GM21737 (cell line): ENCODE measurements around the gene JAML.
"Not testable (repeated sequence)": the region's sequence is repeated elsewhere in the genome, so short reads cannot be mapped to it uniquely, and the experiment has no call there.

ENCODE experiments used
- ATAC-seq: cut with Tn5 transposase; IDR thresholded peaks from one replicate; pipeline ENCODE4 v1.9.1; 2021; ENCODE audit warnings: mild to moderate bottlenecking, moderate library complexity; ENCODE audit not compliant: unreplicated experiment

JAML gene

DNA sequence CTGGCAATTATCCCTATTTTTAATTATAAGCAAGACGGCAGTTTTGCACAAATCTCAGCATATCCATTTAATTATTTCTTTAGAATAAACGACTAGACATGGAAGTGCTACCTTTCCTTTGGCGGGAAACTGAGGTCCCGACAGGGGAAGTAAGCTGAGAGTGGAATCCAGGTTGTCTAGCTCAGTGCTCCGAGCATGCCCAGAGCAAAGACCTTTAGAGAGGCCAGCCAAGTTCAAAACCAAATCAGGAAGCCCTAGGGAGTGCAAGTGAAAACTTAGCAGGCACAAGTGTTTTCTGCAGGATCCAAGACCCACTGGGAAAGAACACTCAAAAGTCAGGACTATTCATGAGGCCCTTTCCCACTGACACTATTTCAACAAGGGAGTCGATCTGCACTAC is 25.7 kb downstream of the JAML start:
- ATAC-seq = no peak

DNA sequence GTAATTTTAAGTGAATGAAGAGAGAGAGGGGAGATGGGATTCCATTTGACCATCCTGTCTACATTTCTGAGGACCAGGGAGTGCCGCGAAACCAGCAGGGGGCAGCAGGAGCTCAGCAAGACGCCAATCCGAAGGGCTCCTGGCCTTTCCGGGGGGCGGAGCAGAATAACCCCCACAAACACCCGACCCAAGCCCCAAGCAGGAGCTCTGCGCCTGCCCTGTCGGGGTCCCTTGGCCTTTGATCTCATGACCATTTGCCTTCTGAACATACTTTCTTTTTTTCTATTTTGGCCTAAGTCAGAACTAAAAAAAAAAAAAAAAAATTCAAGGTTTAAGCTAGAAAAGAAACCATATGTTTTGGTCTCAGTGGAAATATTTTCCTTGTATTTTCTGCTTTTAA is 26.4 kb downstream of the JAML start:
- ATAC-seq = no peak

DNA sequence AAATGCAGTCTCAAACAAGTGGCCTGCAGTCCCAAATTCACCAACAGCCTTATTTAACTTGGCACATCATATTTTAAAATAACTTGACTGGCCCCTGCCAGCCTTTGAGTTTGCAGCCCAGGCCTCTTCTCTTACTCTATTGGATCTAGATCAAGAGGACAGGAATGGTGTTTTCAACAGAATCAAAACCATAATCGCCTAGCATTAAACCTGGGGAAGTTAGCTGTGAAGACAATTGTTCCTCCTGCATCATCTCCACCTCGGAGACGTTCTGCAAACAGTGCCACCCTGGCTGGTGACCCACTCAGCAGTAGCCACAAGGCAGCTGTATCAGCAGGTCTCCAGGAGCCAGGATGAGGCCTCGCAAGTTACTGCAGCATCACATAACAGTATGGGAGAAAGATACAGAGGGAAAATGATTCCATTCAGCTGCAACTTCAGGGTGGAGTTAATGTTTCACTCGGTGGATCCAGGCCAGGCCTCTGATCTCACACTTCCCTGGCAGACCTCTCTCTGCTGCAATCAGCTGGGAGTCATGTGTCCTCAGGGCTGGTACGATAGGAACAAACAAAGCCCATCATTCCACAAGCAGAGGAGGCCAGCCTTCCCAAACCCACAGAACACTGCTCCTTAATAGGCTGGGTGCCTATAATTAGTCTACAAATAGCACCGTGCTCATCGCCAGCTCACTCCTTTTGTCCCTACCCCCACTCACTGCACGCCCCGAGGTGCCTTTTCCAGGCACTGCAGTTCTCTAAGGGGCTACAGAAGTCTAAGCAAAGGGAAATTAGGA is 29.8 kb downstream of the JAML start:
- no peak for ATAC-seq

DNA sequence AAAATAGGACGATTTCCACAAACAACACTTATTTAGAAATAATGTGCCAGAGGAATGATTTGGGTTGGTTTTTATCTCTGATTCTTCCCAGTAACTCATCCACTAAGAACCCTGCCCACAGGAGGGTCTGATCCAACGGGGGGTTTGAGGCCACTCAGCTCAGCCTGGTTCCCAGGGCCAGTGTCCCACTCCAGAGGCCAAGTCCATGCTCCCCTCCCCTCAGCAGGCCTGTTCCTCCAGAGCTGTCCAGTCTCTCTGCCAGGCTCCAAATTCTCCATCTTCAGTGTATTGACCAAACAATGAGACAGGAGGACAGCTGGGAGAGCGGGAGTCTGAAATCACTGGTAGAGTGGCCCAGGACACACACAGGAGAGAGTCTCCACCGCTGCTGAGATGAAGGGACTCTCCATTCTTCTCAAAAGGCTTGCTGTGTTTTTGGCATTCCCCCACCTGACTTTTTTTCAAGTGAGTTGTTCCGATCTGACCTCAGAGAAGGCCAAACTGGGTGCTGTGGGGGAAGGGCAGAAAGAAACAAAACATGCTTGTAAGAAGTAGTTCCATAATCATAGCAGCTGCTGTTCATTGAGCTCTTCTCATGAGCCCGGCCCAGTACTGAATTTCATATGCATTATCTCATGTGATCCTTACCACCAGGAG is 30.8 kb downstream of the JAML start:
- no peak for ATAC-seq

DNA sequence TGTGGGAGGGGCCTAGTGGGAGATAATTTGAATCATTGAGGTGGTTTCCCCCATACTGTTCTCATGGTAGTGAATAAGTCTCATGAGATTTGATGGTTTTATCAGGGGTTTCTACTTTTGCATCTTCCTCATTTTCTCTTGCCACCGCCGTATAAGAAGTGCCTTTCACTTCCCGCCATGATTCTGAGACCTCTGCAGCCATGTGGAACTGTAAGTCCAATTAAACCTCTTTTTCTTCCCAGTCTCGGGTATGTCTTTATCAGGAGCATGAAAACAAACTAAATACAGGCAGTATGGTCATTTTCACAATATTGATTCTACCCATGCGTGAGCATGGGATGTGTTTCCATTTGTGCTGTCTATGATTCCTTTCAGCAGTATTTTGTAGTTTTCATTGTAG is 32.0 kb downstream of the JAML start:
- ATAC-seq = not testable (repeated sequence)

DNA sequence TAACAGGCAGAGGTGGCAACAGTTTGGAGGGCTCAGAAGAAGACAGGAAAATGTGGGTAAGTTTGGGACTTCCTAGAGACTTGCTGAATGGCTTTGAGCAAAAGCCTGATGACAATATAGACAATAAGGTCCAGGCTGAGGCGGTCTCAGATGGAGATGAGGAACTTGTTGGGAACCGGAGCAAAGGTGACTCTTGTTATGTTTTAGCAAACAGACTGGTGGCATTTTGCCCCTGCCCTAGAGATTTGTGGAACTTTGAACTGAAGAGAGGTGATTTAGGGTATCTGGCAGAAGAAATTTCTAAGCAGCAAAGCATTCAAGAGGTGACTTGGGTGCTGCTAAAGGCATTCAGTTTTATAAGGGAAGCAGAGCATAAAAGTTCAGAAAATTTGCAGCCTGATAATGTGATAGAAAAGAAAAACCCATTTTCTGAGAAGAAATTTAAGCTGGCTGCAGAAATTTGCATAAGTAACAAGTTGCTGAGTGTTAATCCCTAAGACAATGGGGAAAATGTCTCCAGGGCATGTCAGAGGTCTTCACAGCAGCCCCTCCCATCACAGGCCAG is 33.8 kb downstream of the JAML start:
- ATAC-seq = not testable (repeated sequence)

DNA sequence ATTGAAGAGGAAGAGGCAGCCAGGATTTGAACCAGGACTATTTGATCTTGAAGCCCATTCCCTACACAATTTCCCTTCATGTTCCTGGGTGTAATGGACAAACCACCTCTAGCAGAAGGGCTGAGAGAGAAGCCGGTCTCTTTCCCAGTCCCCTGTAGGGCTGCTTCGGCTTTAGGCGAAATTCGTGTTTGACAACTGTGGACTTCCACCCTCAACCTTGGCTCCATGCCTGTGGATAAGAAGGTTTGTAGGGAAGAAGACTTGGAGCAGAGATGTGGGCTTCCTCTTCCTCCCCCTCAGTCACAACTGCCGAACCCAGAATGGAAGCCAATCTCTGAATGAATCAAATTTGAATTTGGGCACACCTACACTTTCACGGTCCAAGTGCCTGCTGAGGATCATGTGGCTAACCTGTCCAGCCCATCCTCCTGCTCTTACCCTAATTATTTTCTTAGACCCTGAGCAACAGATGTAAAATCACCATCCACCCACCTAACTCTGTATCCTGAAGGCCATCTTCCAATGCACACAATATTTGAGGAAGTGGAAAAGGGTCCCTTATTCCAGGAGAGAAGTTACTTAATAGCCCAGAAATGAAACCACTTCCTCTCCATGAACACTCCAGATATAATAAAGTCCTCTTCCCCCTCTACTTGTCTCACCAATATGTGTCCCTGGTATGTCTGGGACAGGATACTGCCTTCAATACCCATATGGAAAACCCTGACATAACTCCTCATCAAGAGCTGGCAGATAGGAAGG is 38.3 kb downstream of the JAML start:
- ATAC-seq = no peak

DNA sequence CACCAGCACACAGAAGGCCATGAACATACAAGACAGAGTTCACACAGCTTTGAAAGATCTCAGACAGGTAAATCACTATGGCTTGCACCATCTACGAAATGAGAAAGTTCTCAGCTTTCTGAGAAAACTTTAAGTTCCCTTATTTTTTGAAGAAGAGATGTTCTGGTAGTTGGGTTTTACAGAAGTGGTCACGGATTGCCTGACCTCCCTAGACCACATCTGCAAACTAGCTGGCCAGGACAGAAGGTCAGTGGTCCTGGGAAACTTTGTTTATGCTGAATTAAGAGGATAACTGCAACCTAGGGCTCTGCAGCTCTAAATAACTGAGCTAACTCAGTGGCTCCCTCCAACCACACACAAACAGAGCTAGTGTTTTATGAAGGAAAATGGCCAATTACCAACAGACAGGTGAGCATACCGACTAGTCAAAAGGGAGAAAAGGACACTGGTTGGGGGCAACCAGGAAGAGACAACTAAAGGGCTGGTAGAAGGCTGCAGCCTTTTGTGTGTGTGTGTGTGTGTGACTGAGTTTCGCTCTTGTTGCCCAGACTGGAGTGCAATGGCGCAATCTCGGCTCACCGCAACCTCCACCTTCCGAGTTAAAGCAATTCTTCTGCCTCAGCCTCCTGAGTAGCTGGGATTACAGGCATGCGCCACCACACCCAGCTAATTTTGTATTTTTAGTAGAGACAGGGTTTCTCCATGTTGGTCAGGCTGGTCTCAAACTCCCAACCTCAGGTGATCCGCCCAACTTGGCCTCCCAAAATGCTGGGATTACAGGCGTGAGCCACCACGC is 39.8 kb downstream of the JAML start:
- no peak for ATAC-seq

DNA sequence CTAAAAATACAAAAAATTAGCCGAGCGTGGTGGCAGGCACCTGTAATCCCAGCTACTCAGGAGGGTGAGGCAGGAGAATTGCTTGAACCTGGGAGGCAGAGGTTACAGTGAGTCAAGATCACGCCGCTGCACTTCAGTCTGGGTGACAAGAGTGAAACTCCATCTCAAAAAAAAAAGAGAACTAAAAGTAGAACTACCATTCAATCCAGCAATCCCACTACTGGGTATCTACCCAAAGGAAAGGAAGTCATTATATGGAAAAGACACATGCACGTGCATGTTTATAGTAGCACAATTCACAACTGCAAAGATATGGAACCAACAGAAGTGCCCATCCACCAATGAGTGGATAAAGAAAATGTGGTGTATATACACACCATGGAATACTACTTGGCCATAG is 41.1 kb downstream of the JAML start:
- not testable (repeated sequence) for ATAC-seq

DNA sequence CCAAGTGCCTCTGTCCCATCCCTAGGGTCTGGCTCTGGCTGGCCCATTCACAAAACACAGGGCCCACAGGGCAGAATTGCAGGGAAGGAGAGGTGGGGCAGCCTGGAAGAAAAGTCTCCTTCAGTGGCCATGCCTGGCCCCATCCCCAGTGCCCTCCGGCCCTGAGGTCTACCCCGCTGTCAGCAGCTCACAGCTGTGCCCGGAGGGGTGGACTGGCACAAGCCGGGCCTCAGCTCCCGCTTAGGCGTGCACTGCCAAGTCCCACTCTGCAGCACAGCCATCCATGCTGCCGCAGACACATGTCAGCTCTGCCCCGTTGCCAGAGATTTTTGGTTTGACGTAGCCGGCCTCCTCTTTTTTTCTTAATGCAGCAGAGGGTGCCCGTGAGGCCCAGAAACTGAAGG is 44.5 kb downstream of the JAML start:
- ATAC-seq = no peak

DNA sequence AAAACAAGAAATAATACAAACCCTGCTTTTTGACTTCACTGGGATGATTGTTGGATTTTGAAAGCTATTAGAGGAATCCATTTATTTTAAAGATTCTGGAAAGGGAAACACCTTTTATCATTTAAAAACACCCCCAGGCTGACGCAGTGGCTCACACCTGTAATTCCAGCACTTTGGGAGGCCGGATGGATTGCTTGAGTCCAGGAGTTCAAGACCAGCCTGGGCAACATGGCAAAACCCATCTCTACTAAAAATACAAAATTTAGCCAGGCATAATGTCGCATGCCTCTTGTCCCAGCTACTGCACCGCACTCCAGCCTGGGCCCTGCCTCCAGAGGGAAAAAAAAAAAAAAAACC is 48.1 kb downstream of the JAML start:
- ATAC-seq = no peak

DNA sequence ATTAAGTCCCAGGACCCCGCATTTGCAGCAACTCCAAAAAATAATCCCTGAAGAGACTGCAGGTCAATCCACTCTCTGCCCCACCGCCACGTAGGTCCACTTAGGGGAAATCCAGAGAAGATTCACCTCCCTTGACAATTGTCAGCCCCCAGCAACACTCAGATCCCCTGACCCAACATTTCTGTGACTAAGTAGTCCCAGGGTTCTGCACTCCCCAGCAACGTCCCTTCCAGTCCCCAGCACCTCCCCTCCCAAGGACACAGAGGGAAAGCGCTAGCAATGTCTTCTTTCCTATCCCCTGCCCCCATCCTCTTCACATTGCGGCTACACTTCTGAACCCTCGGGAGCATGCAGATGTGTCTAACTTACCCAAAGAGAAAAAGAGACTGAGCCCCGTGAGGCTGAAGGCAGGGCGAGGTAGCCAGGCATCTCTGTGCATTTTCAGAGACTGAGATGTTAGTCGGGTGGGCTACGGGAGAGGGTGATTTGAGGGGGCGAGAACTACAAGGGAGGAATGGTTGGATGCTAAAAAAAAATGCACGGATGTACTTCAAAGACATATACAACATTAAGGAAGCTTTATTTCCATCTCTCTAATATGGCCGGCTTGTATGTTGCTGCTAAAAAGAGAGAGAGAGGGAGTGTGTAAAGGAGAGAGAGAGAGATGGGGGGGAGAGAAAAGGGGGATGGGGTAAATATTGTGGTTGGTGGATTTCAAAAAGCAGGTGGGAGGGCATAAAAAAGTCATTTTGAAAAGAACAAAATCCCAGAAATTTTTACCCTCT is 48.6 kb downstream of the JAML start, which contains the start of gene SCN2B:
Gene SCN2B, minus strand, starts transcription at position 647 of the 785 bp plus-strand sequence. Its CDS starts 208 bp downstream, at position 439.
- ATAC-seq = no peak

DNA sequence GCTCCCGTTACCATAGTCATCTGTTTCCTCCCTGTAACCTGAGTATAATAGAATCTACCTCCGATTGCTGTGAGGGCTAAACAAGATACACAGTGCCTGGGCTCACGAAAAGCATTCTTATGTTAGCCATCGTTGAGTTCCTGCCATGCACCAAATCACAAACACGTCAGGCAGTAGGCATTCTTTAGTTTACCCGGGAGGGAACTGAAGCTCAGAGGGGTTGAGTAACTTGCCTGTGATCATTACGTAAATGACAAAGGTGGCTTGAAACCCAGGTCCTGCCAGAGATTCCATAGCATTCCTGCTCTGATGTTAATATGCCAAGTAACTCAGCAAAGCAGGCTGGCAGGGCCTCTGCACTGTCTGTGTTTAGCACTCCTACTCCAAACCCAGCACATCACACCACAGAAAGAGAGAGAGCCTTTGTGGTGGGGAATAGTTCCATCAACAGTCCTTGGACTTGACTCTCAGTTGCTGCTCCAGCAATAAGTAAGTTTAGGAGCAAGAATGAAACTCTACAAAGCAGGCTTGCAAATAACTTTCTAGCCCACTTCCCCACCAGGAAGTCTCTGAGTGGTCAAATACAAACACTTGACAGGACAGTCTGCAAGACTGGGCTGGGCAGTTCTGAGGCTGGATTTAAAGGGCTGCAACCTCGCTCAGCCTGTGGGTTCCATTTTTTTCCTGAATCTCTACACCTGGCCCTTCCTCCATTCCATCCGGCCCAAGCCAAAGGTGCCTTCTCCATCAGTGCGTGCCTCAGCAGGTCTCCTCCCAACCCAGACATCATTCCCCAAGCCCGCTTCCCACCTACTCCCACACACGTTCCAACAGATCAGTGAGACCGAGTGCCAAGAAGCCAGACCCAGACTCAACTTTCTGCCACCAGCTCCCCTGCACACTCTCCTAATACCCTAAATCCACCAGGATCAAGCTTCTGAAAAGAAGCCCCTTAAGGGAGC is 49.5 kb downstream of the JAML start:
- no peak for ATAC-seq

DNA sequence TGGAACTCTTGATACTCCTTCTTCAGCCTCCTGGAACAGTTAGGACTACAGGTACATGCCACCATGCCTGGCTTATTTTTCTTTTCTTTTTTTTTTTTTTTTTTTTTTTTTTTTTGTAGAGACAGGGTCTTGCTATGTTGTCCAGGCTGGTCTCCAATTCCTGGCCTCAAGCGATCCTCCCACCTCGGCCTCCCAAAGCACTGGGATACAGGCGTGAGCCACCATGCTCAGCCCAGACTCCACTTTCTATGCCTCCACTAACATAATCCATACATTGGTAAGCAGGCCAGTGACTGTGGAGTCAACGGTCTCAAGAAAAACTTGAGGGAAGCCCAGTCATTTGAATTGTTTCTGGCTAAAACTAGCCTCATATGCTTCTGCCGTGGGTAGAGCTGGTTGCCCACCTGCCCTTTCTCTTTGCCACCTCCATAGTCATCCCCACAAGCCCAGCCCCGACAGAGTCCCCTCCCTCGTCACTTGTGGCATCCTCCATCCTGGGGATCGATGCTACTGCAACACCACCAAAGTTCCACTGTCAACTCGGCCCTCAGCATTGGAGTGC is 50.7 kb downstream of the JAML start:
- no peak for ATAC-seq

DNA sequence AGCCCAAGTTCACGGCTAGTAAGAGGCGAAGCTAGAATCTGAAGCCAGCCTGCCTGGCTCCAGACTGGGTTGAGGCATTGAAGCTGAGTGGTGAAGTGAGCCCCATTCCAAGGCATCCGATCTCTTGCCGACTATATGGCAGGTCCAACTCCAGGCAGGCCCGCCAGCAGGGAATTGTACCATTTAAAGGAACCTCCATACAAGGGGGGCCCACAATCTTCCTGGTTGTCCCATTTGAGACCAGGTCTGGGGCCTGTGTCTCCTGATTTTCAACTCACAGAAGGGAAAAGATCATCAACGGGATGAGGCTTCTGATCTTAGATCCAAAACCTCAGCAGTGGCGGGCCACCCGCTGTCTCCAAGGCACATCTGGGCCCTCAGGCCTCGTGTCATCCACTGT is 52.5 kb downstream of the JAML start:
- ATAC-seq = no peak

DNA sequence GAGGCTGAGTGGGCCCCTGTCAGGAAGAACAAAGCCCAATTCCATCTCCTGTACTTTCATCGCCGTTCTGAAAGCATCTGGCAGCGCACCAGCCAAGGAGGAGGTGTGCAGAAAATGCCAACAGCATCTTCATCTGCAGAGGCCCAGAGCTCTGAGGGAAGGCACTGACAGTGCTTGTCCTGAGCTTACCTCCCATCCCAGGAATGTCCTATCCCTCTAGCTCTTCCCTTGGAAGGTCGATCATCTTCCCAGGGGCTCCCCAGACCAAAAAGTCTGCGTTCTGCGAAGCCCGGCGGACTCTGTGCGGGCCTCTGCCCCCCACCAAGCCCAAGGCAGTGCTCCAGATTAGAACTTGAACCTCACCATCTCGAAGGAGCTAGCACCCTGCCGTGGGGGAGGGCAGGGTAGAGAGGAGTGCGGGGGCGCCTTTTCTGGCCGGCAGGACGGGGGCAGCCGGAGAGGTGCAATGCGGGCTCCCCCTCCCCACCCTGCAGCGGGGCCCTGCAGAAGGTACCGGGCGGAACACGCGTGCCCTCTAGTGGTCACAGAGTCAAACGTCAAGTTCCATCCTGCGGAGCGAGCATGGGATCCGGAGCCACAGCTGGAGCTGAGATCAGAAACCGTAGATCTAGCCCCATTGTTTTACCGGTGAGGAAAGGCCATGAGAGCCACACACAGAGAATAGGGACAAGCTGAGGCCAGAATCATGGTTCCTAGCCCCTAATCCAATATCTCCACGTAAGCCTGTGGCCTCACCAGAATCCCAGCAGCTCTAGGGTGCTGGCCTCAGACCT is 53.3 kb downstream of the JAML start:
- ATAC-seq = no peak

DNA sequence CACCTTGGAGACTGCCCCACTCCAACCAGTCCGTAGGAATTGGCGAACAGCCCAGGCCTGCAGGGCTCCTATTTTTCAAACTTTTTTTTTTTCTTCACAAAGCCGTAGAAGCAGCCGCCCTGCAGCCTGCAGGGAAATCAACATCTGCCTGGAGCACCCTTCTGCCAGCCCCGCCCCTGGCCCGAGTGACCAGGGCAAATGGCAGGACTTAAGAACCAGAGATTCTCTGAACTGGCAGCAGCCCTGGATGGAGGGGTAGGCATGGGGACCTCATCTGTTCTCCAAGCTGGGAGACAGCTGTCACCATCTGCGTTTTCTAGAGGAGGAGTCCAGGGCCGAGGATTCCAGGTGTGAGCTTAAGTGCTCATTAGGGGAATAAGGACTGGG is 53.9 kb downstream of the JAML start:
- ATAC-seq = no peak

DNA sequence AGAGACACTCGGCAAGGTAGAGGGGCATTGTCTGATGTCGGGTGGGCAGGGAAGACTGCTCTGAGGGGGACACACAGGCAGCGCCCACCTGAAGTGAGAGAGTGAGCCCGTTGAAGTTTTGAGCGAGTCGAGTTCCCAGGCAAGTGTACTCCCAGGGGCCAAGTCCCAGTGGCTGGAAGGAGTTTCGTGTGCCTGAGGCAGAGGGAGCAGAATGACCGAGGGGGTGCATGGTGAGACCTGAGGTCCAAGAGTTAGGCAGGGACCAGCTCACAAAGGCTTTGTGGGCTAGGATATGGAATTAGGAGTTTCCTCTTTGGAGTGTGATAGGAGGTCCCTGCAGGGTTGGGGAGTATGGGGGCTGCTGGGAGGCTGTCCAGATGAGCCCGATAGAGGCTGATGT is 54.6 kb downstream of the JAML start:
- no peak for ATAC-seq
